Mesodermal cell (in vitro differentiated cells): Measurements from ENCODE around the gene NGEF.

Experiments used
- H3K27ac ChIP-seq: 2 replicates; pipeline ENCODE4 v1.7.0; 2013; ENCODE audit warnings: mild to moderate bottlenecking, low read depth, low read length, moderate library complexity; ENCODE audit not compliant: severe bottlenecking
- H3K36me3 ChIP-seq: 2 replicates; pipeline ENCODE4 v1.7.1; 2013; ENCODE audit warnings: mild to moderate bottlenecking, low read length, moderate library complexity; ENCODE audit not compliant: control insufficient read depth, insufficient read depth
- H3K4me1 ChIP-seq: one replicate; pipeline ENCODE4 v1.7.1; 2013; ENCODE audit warnings: mild to moderate bottlenecking, low read length; ENCODE audit not compliant: insufficient read depth, control insufficient read depth, poor library complexity, severe bottlenecking
- H3K4me3 ChIP-seq: 2 replicates; pipeline ENCODE4 v1.7.0; 2013; ENCODE audit warnings: low read length, control low read depth, mild to moderate bottlenecking; ENCODE audit not compliant: insufficient read depth, poor library complexity, severe bottlenecking; ENCODE audit errors: extremely low read depth
- H3K9me3 ChIP-seq: 2 replicates; pipeline ENCODE4 v1.7.1; 2013; ENCODE audit warnings: mild to moderate bottlenecking, low read length, moderate library complexity; ENCODE audit not compliant: control insufficient read depth
- WGBS, 2 experiments: methylation state at CpG; one replicate each; pipeline ENCODE4 v1.1.5; 2013; ENCODE audit warnings: missing lambda C conversion rate in 2 of 2; ENCODE audit not compliant: insufficient coverage in 2 of 2; 5-methylcytosine and 5-hydroxymethylcytosine counted together

Gene NGEF

DNA sequence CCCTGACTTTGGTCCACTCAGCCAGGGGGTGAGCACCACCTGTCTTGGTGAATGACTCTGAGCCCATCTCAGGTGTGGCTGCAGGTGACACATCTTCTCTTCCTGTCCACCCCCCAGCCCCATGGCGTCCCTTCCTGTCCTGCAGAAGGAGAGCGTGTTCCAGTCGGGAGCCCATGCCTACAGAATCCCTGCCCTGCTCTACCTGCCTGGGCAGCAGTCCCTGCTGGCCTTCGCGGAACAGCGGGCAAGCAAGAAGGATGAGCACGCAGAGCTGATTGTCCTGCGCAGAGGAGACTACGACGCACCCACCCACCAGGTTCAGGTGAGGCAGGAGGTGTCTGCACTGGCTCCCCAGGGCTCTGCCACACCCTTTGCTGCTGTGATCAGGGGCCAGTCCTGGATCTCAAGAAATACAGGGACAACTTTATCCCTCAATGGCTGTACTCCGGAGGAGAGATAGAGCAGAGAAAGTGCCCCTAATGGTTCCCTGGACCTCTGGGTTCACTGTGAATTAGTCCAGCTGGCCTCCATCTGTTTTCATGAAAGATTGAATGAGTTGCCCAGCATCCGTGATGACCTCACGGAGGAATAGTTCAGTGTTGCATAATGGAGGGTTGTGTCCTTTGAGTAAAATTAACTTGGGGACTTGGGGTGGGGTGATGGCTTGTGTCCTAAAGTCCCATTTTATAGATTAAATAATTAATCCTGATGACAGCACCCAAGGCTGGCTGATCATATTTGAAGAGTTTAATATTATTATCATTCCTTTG, 19.7 kb upstream of the NGEF start, which contains the start of gene NEU2:
Gene NEU2, plus strand, starts transcription at position 122 of the 770 bp plus-strand sequence. Its CDS starts 0 bp downstream, at position 122.
- H3K9me3 ChIP-seq, result no peaks in the 10 kb centered on the region
- H3K4me1 ChIP-seq, result no peaks in the 10 kb centered on the region
- 95 to 96% methylated on average over 10 of the region's 13 CpGs for WGBS, 2 experiments
- H3K4me3 ChIP-seq, result no peak within 1 kb of the TSS
- no peaks in the 10 kb centered on the region for H3K36me3 ChIP-seq
- no peak within 1 kb of the TSS for H3K27ac ChIP-seq

DNA sequence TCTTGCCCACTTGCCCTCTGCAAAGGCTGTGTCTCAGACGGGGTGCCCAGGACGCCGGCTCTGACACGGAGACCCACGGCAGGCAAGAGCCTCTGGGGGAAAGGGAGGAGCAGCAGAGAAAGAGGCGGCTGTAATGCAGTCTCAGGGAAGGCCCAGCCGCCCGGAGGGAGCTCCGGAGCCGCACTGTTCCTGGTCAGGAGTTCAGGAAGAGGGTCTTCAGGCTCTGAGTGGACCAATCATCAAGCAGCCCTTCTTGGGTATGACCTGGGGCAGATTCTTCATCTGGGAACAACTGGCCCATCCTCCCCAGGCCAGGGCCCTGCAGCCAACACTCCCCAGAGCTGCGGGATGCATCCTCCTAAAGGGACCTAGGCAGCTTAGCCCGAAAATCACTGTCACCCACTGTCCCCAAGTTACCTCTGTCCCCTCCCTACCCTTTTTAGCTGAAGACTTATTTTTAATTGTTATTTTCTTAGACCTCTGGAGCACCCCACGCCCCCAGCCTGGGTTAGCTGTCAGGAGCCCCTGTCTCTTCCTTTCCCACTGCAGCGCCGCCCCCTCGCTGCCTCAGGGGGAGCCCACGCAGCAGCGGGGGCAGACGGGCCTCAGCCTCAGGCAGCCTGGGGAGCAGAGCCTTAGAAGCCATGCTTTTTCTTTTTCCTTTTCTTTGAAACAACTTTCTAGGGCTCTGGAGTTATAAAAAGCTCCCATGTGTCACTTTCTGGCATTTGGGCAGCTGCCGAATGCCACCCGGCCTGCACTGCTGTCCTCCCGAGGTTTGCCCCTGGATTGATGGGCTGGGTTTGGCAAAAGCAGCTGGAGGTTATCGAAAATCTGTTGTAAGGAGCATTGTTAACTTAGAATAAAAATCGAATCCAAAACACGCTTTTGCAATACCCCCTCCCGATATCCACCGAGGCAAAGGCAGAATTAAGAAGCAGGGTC, 18.8 kb upstream of the NGEF start:
- H3K36me3 ChIP-seq, result no peaks in the 10 kb centered on the region
- H3K4me3 ChIP-seq, result no peak overlapping the region
- H3K4me1 ChIP-seq, result no peaks in the 10 kb centered on the region
- H3K27ac ChIP-seq, result no peak overlapping the region
- WGBS, 2 experiments, result 84% methylated on average over 25 to 27 of the region's 27 CpGs
- no peaks in the 10 kb centered on the region for H3K9me3 ChIP-seq

DNA sequence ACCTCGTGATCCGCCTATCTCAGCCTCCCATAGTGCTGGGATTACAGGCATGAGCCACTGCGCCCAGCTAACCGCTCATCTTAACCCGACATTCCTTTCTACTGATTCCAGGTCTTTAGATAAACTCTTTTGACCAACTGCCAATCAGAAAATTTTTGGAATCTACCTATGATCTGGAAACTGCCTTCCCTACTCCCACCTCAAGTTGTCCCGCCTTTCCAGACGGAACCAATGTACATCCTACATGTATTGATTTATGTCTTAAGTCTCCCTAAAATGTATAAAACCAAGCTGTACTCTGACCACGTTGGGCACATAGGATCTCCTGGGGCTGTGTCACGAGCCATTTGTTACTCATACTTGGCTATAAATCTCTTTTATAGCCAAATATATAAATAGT, 16.3 kb upstream of the NGEF start:
- Histone ChIP-seq H3K27ac (no peak overlapping the region), H3K36me3 (no peaks in the 10 kb centered on the region), H3K4me1 (peaks cover 5% of the 10 kb centered on the region), H3K9me3 (no peaks in the 10 kb centered on the region), H3K4me3 (no peak overlapping the region)
- WGBS, 2 experiments, result 95 to 97% methylated on average over 5 to 6 of the region's 9 CpGs

DNA sequence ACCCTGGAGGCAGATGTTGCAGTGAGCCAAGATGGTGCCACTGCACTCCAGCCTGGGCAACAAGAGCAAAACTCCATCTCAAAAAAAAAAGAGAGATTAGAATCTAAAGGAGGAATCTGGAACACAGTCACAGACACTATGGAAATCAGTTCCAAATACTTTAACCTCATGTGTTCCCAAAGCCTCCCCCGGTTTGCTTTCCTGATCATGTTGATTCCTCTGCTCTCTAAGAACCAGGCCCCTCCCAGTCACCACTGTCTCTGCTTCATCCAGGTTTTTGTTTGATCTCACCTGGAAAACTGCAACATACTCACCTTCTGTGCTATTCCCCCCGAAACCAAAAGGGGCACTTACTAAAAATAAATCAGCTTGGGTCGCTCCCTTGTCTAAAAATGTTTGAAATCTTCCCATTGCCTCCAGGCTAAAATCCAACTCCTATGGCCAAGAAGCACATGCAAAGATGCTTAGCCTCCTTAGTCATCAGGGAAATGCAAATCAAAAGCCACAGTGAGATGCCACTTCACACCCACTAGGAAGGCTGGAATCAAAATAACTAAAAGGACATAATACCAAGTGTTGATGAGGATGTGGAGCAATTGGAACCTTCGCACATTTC, 13.2 kb upstream of the NGEF start:
- no peaks in the 10 kb centered on the region for H3K9me3 ChIP-seq
- H3K27ac ChIP-seq, result no peak overlapping the region
- WGBS, 2 experiments, result 64 to 69% methylated on average over 3 to 4 of the region's 4 CpGs
- no peaks in the 10 kb centered on the region for H3K36me3 ChIP-seq
- H3K4me3 ChIP-seq, result no peak overlapping the region
- H3K4me1 ChIP-seq, result peaks cover 5% of the 10 kb centered on the region

DNA sequence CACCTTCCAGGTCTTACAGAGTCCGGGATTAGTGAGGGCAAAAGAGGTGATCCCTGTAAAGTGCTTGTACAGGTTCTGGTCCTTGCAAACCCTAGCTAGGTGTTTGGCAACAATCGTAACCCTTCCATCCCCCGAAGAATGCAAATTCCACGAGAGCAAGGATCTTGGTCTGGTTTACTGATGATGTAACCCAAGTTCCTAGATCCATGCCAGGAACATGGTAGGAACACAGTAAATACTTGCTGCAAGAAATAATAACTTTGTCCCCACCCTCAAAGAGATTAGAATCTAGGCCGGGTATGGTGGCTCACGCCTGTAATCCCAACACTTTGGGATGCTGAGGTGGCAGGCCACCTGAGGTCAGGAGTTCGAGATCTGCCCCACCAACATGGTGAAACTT, 12.7 kb upstream of the NGEF start:
- Histone ChIP-seq H3K27ac (no peak overlapping the region), H3K4me1 (peaks cover 5% of the 10 kb centered on the region), H3K9me3 (no peaks in the 10 kb centered on the region), H3K4me3 (no peak overlapping the region), H3K36me3 (no peaks in the 10 kb centered on the region)
- 86 to 88% methylated on average over 6 to 7 of the region's 7 CpGs for WGBS, 2 experiments

DNA sequence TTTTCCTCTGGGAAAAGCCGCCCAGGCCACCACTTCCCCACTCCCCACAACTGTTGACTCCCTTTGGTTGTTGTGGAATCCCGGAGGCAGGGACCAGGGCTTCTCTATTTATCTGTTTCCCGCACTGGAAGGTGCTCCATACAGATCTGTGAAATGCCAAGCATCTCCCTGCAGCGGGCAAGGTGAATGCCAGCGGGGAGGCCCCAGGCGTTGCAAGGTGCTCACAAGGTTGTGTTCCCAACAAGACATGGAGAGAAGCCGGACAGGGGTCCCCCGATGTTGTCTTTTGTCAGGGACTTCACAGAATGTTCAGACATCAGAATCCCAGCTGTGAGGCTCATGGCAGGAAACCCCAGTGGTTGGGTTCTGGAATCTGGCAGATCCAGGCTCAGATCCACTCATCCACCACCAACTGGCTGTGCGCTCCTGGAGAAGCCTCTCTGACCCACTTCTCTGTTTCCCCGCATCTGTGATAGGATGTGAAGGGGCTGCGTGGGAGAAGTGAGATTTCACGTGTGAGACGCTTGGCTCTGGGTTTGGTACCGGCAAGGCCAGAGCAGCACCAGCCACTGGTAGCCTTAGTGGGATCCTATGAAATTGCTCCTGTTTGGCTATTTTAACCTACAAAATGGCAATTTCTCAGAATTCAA, 10.8 kb upstream of the NGEF start:
- Histone ChIP-seq H3K9me3 (no peaks in the 10 kb centered on the region), H3K27ac (no peak overlapping the region), H3K36me3 (no peaks in the 10 kb centered on the region), H3K4me1 (peaks cover 5% of the 10 kb centered on the region), H3K4me3 (no peak overlapping the region)
- WGBS, 2 experiments, result 92 to 97% methylated on average over 10 to 13 of the region's 14 CpGs

DNA sequence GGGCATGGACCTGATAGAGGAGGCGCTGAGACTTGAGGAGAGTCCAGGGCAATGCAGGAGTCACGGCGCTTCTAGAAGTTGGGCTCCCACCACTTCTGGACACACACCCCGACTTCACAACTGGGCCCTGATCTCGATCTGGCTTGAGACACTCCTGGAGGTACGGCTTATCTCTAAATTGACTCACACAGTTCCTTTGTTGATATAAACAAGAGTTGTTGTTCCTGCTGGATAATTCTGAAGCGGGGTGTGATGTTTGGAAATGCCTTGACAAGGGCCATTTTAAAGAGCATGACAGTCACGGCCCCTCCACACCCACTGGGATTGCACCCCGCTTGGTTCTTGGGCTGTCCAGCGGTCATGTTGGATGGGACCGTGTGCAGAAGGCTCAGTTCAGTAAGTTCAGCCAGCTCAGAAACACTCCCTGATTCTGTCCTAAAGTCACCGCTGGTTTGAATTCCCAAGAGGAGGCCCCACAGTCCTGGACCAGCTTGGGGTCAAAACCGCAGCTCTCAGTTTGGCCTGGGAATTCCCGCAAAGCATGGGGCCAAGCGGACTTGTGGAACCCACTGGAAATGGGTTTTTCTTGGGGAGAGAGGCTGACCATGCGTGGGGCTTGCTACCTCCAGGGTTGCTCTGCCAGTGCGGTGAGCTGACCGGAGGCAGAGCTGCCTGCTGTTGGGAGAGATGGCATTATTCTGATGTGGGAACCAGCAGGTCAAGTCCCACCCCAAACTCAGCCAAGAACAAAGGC, 10.1 kb upstream of the NGEF start:
- WGBS, 2 experiments, result 95 to 97% methylated on average over 10 to 14 of the region's 18 CpGs
- no peaks in the 10 kb centered on the region for H3K36me3 ChIP-seq
- H3K9me3 ChIP-seq, result no peaks in the 10 kb centered on the region
- peaks cover 5% of the 10 kb centered on the region for H3K4me1 ChIP-seq
- no peak overlapping the region for H3K27ac ChIP-seq
- H3K4me3 ChIP-seq, result no peak overlapping the region

DNA sequence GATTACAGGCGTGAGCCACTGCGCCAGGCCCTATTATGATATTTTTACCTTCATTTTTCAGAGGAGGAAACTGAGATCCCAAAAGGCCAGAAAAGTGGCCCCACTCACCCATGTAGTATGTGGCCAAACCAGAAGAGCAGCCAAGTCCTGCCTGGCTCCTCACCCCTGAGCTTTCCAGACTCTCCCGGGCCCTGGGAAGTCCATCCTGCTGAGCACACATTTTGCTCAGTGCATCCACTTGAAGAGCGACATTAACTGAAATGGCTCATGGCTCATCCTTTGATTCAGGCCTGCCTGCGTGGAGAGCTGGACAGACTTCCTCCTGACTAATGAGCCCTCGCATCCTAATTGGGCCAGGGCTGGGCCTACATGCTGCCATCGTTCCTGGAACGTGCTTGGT, 9.5 kb upstream of the NGEF start:
- H3K4me1 ChIP-seq, result peaks cover 5% of the 10 kb centered on the region
- no peaks in the 10 kb centered on the region for H3K9me3 ChIP-seq
- H3K27ac ChIP-seq, result no peak overlapping the region
- H3K36me3 ChIP-seq, result no peaks in the 10 kb centered on the region
- 89 to 99% methylated on average over 7 to 8 of the region's 8 CpGs for WGBS, 2 experiments
- no peak overlapping the region for H3K4me3 ChIP-seq

DNA sequence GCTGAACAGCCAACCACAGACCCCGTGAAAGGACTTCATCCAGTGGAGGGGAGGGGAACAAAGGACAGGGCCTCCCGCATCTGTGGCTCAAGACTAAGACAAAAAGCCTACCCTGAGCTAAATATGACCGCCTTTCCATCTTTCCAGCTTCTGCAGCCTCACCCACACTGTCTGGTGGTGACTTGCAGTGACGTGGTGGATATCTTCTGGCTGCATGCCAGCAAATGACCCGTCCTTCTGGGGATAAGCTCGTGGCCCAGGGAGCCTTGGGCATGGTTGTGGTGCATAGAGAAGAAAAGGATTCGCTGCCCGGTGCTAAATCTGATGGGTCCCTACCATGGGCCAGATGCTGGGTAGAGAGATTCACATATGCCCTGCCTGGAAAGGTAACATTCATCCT, 8.7 kb upstream of the NGEF start:
- no peaks in the 10 kb centered on the region for H3K36me3 ChIP-seq
- WGBS, 2 experiments, result 80 to 88% methylated on average over 5 to 7 of the region's 8 CpGs
- H3K27ac ChIP-seq, result no peak overlapping the region
- H3K4me1 ChIP-seq, result peaks cover 5% of the 10 kb centered on the region
- H3K9me3 ChIP-seq, result no peaks in the 10 kb centered on the region
- no peak overlapping the region for H3K4me3 ChIP-seq

DNA sequence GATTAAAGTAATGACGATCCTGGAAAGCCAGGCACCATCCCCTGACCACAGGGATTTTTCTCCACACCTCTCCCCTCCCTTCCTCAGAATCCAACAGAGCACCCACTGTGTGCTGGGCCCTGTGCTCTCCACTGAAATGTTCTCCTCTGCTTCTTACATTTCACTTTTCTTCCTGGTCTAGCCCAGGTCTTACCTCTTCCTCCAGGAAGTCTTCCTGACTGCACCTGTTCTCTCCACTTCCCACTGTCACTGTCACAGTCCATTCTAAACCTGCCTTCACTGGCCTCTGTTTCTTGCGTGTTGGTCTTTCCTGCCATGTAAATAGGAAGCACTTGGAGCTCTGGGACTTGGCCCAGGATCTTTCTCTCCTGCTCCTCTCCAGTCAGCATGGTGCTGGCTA, 7.4 kb upstream of the NGEF start:
- Histone ChIP-seq H3K9me3 (no peaks in the 10 kb centered on the region), H3K4me1 (peaks cover 2% of the 10 kb centered on the region), H3K4me3 (no peak overlapping the region), H3K27ac (no peak overlapping the region), H3K36me3 (no peaks in the 10 kb centered on the region)
- 94 to 100% methylated on average over 1 to 2 of the region's 2 CpGs for WGBS, 2 experiments
